OCI-LY7 (cell line): ENCODE results near the gene APLN. TPM values are rescaled to one million over a fixed set of nuclear protein-coding genes. Genes with fewer than 3 reads are reported as not detected.

ENCODE experiments used
- BruUV-seq: library from RNA; stranded (reverse); fragments of 400-500 nt; replicated peaks from 2 replicates; lab custom pipeline; 2021; lab: Mats Ljungman, UMichigan
- CTCF ChIA-PET: fragments of 300-600 bp; sonication (Branson Sonifier 250); formaldehyde crosslinking; loops from one replicate; lab custom pipeline; 2022; ENCODE audit warnings: antibody characterized with exemption; ENCODE audit not compliant: unreplicated experiment; lab: Charles Lee
- POLR2A ChIA-PET: fragments of 300-600 bp; sonication (Branson Sonifier 250); formaldehyde crosslinking; loops from one replicate; lab custom pipeline; 2022; ENCODE audit warnings: antibody characterized with exemption; lab: Charles Lee
- DNase-seq: peaks from one replicate; pipeline ENCODE4 v3.0.0-alpha.2; 2015; ENCODE audit warnings: low spot score
- H2AFZ ChIP-seq: fragments of 200-600 bp; sonication (generic), shearing (Covaris generic); 2 replicates; pipeline ENCODE4 v1.6.1; 2014; ENCODE audit warnings: mild to moderate bottlenecking, antibody characterized with exemption, low read length, moderate library complexity
- H3K27ac ChIP-seq: fragments of 200-600 bp; sonication (generic); 2 replicates; pipeline ENCODE4 v1.5.1; 2014; ENCODE audit warnings: mixed run types, low read depth, mild to moderate bottlenecking, moderate library complexity, low read length, inconsistent platforms; ENCODE audit not compliant: poor library complexity, severe bottlenecking
- H3K36me3 ChIP-seq: fragments of 200-600 bp; sonication (generic); 2 replicates; pipeline ENCODE4 v1.6.1; 2014; ENCODE audit warnings: mild to moderate bottlenecking, antibody characterized with exemption, low read length, moderate library complexity, mixed read lengths; ENCODE audit not compliant: insufficient read depth
- H3K4me1 ChIP-seq: fragments of 200-600 bp; sonication (generic); 2 replicates; pipeline ENCODE4 v1.5.1; 2014; ENCODE audit warnings: mild to moderate bottlenecking, low read length; ENCODE audit not compliant: insufficient read depth, poor library complexity, severe bottlenecking
- H3K4me2 ChIP-seq: fragments of 200-600 bp; sonication (generic); 2 replicates; pipeline ENCODE4 v1.6.1; 2014; ENCODE audit warnings: mild to moderate bottlenecking, low read length
- H3K4me3 ChIP-seq: fragments of 200-600 bp; sonication (generic); 2 replicates; pipeline ENCODE4 v1.5.1; 2014; ENCODE audit warnings: mild to moderate bottlenecking, low read depth, low read length; ENCODE audit not compliant: poor library complexity, severe bottlenecking
- H3K79me2 ChIP-seq: fragments of 200-600 bp; sonication (generic); 2 replicates; pipeline ENCODE4 v1.6.1; 2016; ENCODE audit warnings: low read depth, mild to moderate bottlenecking, low read length, moderate library complexity, mixed read lengths; ENCODE audit not compliant: insufficient read depth
- H3K9me2 ChIP-seq: fragments of 200-600 bp; sonication (generic); 2 replicates; pipeline ENCODE4 v1.6.1; 2016; ENCODE audit warnings: mild to moderate bottlenecking, low read length, mixed read lengths; ENCODE audit not compliant: insufficient read depth
- H3K9me3 ChIP-seq: fragments of 200-600 bp; sonication (generic); 2 replicates; pipeline ENCODE4 v1.6.1; 2014; ENCODE audit warnings: mild to moderate bottlenecking, mixed run types, low read length, mixed read lengths
- H4K20me1 ChIP-seq: fragments of 200-600 bp; sonication (generic); 2 replicates; pipeline ENCODE4 v1.6.1; 2014; ENCODE audit warnings: mild to moderate bottlenecking, antibody characterized with exemption, low read length, moderate library complexity, mixed read lengths; ENCODE audit not compliant: insufficient read depth
- CTCF ChIP-seq: fragments of 200-600 bp; sonication (generic); conservative IDR thresholded peaks from 2 replicates; pipeline ENCODE4 v1.5.1; 2014; ENCODE audit warnings: mild to moderate bottlenecking, antibody characterized with exemption, low read length, moderate library complexity, mixed read lengths
- EZH2phosphoT487 ChIP-seq: fragments of 200-600 bp; sonication (generic); IDR thresholded peaks from 2 replicates; pipeline ENCODE4 v1.6.1; 2018; ENCODE audit warnings: low read depth, borderline replicate concordance, mild to moderate bottlenecking, mixed run types, antibody characterized with exemption, low read length, moderate library complexity, mixed read lengths
- intact Hi-C: fragments of 100-400 bp; cut with micrococcal nuclease; formaldehyde crosslinking; loops from one replicate; pipeline ENCODE4 v1.10.0; 2022; ENCODE audit not compliant: unreplicated experiment
- total RNA-seq, 2 experiments: library from RNA; depleted of rRNA in 1 of 2; stranded (reverse); fragments of >200 nt in 1 of 2; shearing (Covaris generic) in 1 of 2; gene quantifications; 2 replicates each; pipeline ENCODE4 v1.2.3, GENCODE V29; 2014 to 2022

Gene APLN
- total RNA-seq, 2 experiments from 2014 or later = 0.13 TPM; not detected in 1

- H3K36me3 ChIP-seq = no peaks in the 10 kb centered on the region
- BruUV-seq = no TSS peak
- TF ChIP-seq CTCF (no peak), EZH2phosphoT487 (no peak)
- no peak for DNase-seq
- H3K4me2 ChIP-seq = no peak overlapping the region
- intact Hi-C loops = loop anchor here (5.0 kb wide), 1 partner anchor 319 kb away; no protein-coding TSS in a partner anchor
- H3K4me1 ChIP-seq = peaks cover 8% of the 10 kb centered on the region
- no peaks in the 10 kb centered on the region for H4K20me1 ChIP-seq
- no peaks in the 10 kb centered on the region for H3K79me2 ChIP-seq
- no peak overlapping the region for H3K27ac ChIP-seq
- no peaks in the 10 kb centered on the region for H3K9me3 ChIP-seq
- H3K4me3 ChIP-seq = no peak overlapping the region
- ChIA-PET CTCF (no interaction called here), POLR2A (no interaction called here)
- H2AFZ ChIP-seq = no peak overlapping the region
- no peaks in the 10 kb centered on the region for H3K9me2 ChIP-seq
Measured at GRCh38 chrX:129608496-129608895, 46.3 kb downstream of the APLN start.

GRCh38 chrX:129606918-129607317 is 47.8 kb downstream of the APLN start:
- ChIA-PET CTCF (no interaction called here), POLR2A (interaction anchor here (0.5 kb wide), 1 partner anchor 376 kb away, joined by 3 read pairs; no protein-coding TSS in a partner anchor)
- no peaks in the 10 kb centered on the region for H3K9me3 ChIP-seq
- H2AFZ ChIP-seq = no peak overlapping the region
- H3K9me2 ChIP-seq = no peaks in the 10 kb centered on the region
- no peak overlapping the region for H3K4me3 ChIP-seq
- H3K4me1 ChIP-seq = peaks cover 8% of the 10 kb centered on the region
- H3K4me2 ChIP-seq = 0 out of 2 replicates have a peak overlapping the region, but pooled peaks have one; percentile 16
- no peaks in the 10 kb centered on the region for H3K36me3 ChIP-seq
- H4K20me1 ChIP-seq = no peaks in the 10 kb centered on the region
- no peak overlapping the region for H3K27ac ChIP-seq
- intact Hi-C loops = loop anchor here (1.0 to 5.0 kb wide), 2 partner anchors 119 to 320 kb away; no protein-coding TSS in a partner anchor
- H3K79me2 ChIP-seq = no peaks in the 10 kb centered on the region
- no TSS peak for BruUV-seq
- DNase-seq = peak; percentile 53
- peak; percentile 78 for TF ChIP-seq CTCF
- no peak for TF ChIP-seq EZH2phosphoT487

- Histone ChIP-seq H3K9me2 (no peaks in the 10 kb centered on the region), H3K79me2 (no peaks in the 10 kb centered on the region), H2AFZ (no peak overlapping the region), H4K20me1 (no peaks in the 10 kb centered on the region), H3K27ac (no peak overlapping the region), H3K4me3 (no peak overlapping the region), H3K4me2 (no peak overlapping the region), H3K9me3 (no peaks in the 10 kb centered on the region), H3K4me1 (peaks cover 11% of the 10 kb centered on the region), H3K36me3 (no peaks in the 10 kb centered on the region)
- intact Hi-C loops = no loop called here
- BruUV-seq = no TSS peak
- TF ChIP-seq EZH2phosphoT487 (no peak), CTCF (peak; percentile 78)
- ChIA-PET POLR2A (no interaction called here), CTCF (interaction anchor here (1.7 kb wide), 1 partner anchor 460 kb away, joined by 4 read pairs; no protein-coding TSS in a partner anchor)
- peak; percentile 34 for DNase-seq
Measured at GRCh38 chrX:129600981-129601424, 53.8 kb downstream of the APLN start.
